AG04450 (cell line): Measurements from ENCODE around the gene MRPL14. TPM values are rescaled to one million over a fixed set of nuclear protein-coding genes. Genes with fewer than 3 reads are reported as not detected.

ENCODE experiments used
- CTCF ChIA-PET: fragments of 300-600, 350-600 bp; formaldehyde crosslinking; extraction: SDS; loops from one replicate; lab custom pipeline; 2022; ENCODE audit warnings: antibody characterized with exemption, inconsistent platforms; lab: Charles Lee
- POLR2A ChIA-PET: fragments of 350-600 bp; formaldehyde crosslinking; extraction: SDS; loops from one replicate; lab custom pipeline; 2021; ENCODE audit warnings: antibody characterized with exemption, inconsistent platforms; lab: Yijun Ruan, JAX
- DNase-seq: peaks from one replicate; pipeline ENCODE4 v3.0.0-alpha.2; 2011; ENCODE audit warnings: low read depth, low spot score
- H3K27ac ChIP-seq: one replicate; pipeline ENCODE4 v1.5.1; 2012; ENCODE audit warnings: low read depth, low read length, control low read depth
- H3K27me3 ChIP-seq: one replicate; pipeline ENCODE4 v1.6.0; 2012; ENCODE audit warnings: low read length; ENCODE audit not compliant: control insufficient read depth, insufficient read depth
- H3K4me3 ChIP-seq: 2 replicates; pipeline ENCODE4 v1.5.1; 2011; ENCODE audit warnings: mild to moderate bottlenecking, low read depth, low read length, control low read depth
- H3K9me3 ChIP-seq: 2 replicates; pipeline ENCODE4 v1.5.1; 2012; ENCODE audit warnings: low read length; ENCODE audit not compliant: control insufficient read depth, insufficient read depth
- polyA plus RNA-seq: library from polyadenylated mRNA; depleted of rRNA; stranded (reverse); fragments of >200 nt; gene quantifications from 2 replicates; pipeline ENCODE4 v1.2.3, GENCODE V29; 2011
- TF ChIP-seq, protein P1 (sequence below): IDR thresholded peaks from 2 replicates; pipeline ENCODE4 v1.5.1; 2011; ENCODE audit warnings: low read depth, low read length, control low read depth, inconsistent platforms

The MRPL14 gene
- polyA plus RNA-seq, 1 experiment, result 57.3 TPM

DNA sequence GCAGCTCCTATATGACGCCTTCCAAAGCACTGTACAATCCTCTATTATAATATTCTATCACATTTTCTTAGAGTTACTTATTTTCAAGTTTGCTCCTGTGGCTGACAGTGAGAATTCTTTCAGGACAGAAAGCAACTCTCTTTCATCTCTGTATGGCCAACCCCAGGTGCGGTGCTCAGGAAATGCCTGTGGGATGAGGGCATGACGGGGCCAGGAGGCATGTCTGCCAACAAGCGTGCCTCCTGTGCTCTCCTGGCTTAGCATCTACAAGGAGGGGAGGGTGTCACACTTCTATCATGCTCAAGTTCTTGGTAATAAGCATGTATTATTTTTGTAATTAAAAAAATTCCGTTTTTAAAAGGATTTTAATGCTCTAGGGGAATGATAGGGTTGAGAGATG is 11.4 kb downstream of the MRPL14 start:
- ChIA-PET POLR2A (interaction anchor here (0.8 to 2.4 kb wide), 3 partner anchors 9 to 131 kb away, joined by 3 to 8 read pairs (median 4); partner anchors contain the start of gene HSP90AB1), CTCF (interaction anchor here (1.5 to 1.6 kb wide), 2 partner anchors 19 to 118 kb away, joined by 4 to 5 read pairs; no protein-coding TSS in a partner anchor)
- peak overlapping the region; percentile 95 for H3K27ac ChIP-seq
- DNase-seq, result no peak
- no peaks in the 10 kb centered on the region for H3K27me3 ChIP-seq
- TF ChIP-seq, protein P1, sequence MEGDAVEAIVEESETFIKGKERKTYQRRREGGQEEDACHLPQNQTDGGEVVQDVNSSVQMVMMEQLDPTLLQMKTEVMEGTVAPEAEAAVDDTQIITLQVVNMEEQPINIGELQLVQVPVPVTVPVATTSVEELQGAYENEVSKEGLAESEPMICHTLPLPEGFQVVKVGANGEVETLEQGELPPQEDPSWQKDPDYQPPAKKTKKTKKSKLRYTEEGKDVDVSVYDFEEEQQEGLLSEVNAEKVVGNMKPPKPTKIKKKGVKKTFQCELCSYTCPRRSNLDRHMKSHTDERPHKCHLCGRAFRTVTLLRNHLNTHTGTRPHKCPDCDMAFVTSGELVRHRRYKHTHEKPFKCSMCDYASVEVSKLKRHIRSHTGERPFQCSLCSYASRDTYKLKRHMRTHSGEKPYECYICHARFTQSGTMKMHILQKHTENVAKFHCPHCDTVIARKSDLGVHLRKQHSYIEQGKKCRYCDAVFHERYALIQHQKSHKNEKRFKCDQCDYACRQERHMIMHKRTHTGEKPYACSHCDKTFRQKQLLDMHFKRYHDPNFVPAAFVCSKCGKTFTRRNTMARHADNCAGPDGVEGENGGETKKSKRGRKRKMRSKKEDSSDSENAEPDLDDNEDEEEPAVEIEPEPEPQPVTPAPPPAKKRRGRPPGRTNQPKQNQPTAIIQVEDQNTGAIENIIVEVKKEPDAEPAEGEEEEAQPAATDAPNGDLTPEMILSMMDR, result no peak
- no peaks in the 10 kb centered on the region for H3K9me3 ChIP-seq
- H3K4me3 ChIP-seq, result no peak overlapping the region

DNA sequence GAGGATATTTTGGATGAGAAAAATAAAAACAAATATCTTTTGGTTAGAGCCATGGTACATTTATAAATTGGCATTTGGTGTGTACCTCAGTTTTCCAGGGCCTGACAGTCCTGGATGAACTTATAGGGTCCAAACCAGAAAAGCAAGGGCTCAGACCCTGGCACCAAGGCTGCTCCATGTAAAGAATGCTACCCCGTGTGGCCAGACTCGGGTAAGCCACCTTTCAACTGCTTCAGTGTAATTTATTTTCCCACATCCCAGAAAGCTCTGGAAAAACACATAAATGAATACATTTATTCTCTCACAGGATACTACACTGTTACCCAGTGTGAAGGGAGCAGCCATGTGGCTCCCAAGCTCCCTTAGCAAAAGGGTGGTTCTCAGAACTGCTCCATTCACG is 13.8 kb downstream of the MRPL14 start:
- no peak overlapping the region for H3K27ac ChIP-seq
- TF ChIP-seq, protein P1, result peak; percentile 15; the same call in 1 of the 2 replicates
- no peaks in the 10 kb centered on the region for H3K27me3 ChIP-seq
- ChIA-PET POLR2A (no interaction called here), CTCF (no interaction called here)
- H3K9me3 ChIP-seq, result no peaks in the 10 kb centered on the region
- DNase-seq, result no peak
- no peak overlapping the region for H3K4me3 ChIP-seq

DNA sequence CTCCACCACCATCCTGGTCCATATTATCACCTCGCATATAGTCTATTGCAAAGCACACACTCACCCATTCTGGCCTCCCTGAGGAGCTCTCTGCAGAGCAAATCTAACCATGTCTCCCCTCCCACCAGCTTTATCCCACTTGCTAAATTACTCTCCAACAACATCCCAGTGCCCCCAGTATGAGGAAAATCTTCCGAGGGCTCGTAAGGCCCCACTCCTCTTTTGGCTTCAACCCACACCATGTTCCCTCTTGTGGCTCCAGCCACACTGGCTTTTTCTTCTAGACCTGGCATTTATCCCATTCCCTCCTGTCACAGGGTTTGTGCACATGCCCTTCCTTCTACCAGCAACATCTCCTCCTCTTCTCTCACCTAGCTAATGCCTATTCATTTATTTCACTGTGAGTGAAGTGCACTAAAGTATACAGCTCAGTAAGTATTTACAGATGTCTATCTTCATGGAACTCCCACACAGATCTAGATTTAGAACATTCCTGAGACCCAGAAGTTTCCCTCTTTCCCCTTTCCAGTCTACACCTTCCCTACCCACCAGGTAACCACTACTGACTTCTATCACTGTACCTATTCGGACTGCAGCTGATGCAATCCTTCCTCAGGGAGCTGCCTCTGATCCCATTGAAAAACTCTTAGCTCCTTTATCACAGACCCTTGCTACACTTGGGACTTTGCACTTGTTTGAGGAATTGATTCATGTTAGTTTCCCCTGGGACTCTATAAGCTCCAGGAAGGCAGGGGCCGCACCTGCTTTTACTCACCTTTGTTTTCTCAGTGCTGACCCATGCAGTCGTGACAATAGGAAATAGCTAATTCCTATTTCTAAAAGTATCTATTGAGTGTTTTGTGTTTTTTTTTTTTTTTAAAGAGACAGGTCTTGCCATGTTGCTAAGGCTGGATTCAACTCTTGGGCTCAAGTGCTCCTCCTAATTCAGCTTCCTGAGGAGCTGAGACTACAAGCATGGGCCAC is 15.5 kb downstream of the MRPL14 start:
- TF ChIP-seq, protein P1, result no peak
- Histone ChIP-seq H3K27ac (no peak overlapping the region), H3K4me3 (no peak overlapping the region), H3K9me3 (no peaks in the 10 kb centered on the region), H3K27me3 (no peaks in the 10 kb centered on the region)
- ChIA-PET POLR2A (interaction anchor here (1.2 kb wide), 1 partner anchor 19 kb away, joined by 7 read pairs; no protein-coding TSS in a partner anchor), CTCF (interaction anchor here (1.0 to 1.9 kb wide), 3 partner anchors 15 to 123 kb away, joined by 3 to 5 read pairs (median 4); no protein-coding TSS in a partner anchor)
- DNase-seq, result no peak

DNA sequence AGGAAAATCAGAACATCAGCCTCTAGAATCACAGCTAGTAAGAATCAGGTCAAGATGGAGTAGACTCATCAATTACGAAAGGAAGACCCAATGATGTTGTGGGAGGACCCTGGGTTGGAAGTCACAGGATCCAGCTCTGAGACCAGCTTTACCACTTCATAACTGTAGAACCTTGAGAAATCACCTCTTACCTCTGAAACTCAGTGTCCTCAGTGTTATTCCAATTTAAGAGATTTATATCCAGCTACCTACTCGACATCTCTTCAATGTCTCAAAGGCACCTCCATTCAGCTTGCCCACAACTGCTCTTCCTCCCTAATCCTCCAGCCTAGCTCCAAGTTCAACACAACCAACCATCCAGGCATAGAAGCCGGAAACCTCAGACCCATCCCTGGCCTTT is 16.3 kb downstream of the MRPL14 start:
- H3K9me3 ChIP-seq, result no peaks in the 10 kb centered on the region
- no peak overlapping the region for H3K4me3 ChIP-seq
- CTCF ChIA-PET, result interaction anchor here (1.4 to 1.9 kb wide), 2 partner anchors 14 to 124 kb away, joined by 4 to 5 read pairs; no protein-coding TSS in a partner anchor
- TF ChIP-seq, protein P1, result no peak
- DNase-seq, result no peak
- POLR2A ChIA-PET, result interaction anchor here (1.2 kb wide), 1 partner anchor 18 kb away, joined by 7 read pairs; no protein-coding TSS in a partner anchor
- H3K27me3 ChIP-seq, result no peaks in the 10 kb centered on the region
- no peak overlapping the region for H3K27ac ChIP-seq
